Fibroblast of lung (primary cell): ENCODE results near the gene JPH2. TPM values are rescaled to one million over a fixed set of nuclear protein-coding genes. Genes with fewer than 3 reads are reported as not detected.

Experiments used
- DNase-seq, 2 donors: peaks; one replicate each; pipeline versions ENCODE4 v3.0.0 to v3.0.0-alpha.2; 2010; ENCODE audit warnings: low read depth in 2 of 2
- H2AFZ ChIP-seq: 2 replicates; pipeline ENCODE4 v1.5.1; 2012; ENCODE audit warnings: low read length, control low read depth, inconsistent platforms
- H3K27ac ChIP-seq: 2 replicates; pipeline ENCODE4 v1.5.1; 2011; ENCODE audit warnings: low read length, control low read depth; ENCODE audit not compliant: insufficient read depth
- H3K27me3 ChIP-seq: 2 replicates; pipeline ENCODE4 v1.5.1; 2011; ENCODE audit warnings: mild to moderate bottlenecking, low read length; ENCODE audit not compliant: control insufficient read depth, insufficient read depth
- H3K36me3 ChIP-seq: 2 replicates; pipeline ENCODE4 v1.5.1; 2011; ENCODE audit warnings: low read length; ENCODE audit not compliant: control insufficient read depth, insufficient read depth
- H3K4me1 ChIP-seq: 2 replicates; pipeline ENCODE4 v1.5.1; 2011; ENCODE audit warnings: low read length; ENCODE audit not compliant: control insufficient read depth, insufficient read depth; ENCODE audit errors: extremely low read depth
- H3K4me2 ChIP-seq: 2 replicates; pipeline ENCODE4 v1.5.1; 2011; ENCODE audit warnings: low read length, control low read depth; ENCODE audit not compliant: insufficient read depth; ENCODE audit errors: extremely low read depth
- H3K4me3 ChIP-seq, 4 experiments: fragments of 200-600 bp in 1 of 4; sonication (generic) in 1 of 4; replicated peaks in 1 of 4; 2 replicates each; pipeline ENCODE4 v1.5.1; 2011 to 2016; ENCODE audit warnings: low read length in 4 of 4, low read depth in 3 of 4, mild to moderate bottlenecking in 3 of 4, control low read depth in 2 of 4, inconsistent platforms in 1 of 4, mixed read lengths in 1 of 4; ENCODE audit not compliant: insufficient read depth in 1 of 4; ENCODE audit errors: control extremely low read depth in 1 of 4
- H3K79me2 ChIP-seq: 2 replicates; pipeline ENCODE4 v1.5.1; 2012; ENCODE audit warnings: mild to moderate bottlenecking, low read length, inconsistent platforms; ENCODE audit not compliant: control insufficient read depth, insufficient read depth
- H3K9ac ChIP-seq: 2 replicates; pipeline ENCODE4 v1.5.1; 2011; ENCODE audit warnings: mild to moderate bottlenecking, low read length, control low read depth; ENCODE audit not compliant: insufficient read depth
- H3K9me3 ChIP-seq: 2 replicates; pipeline ENCODE4 v1.5.1; 2012; ENCODE audit warnings: low read depth, low read length; ENCODE audit not compliant: control insufficient read depth, insufficient read depth
- H4K20me1 ChIP-seq: 2 replicates; pipeline ENCODE4 v1.5.1; 2011; ENCODE audit warnings: low read length; ENCODE audit not compliant: control insufficient read depth, insufficient read depth; ENCODE audit errors: extremely low read depth
- CTCF ChIP-seq, 2 donors: IDR thresholded peaks in 1 of 2; conservative IDR thresholded peaks in 1 of 2; 1 replicate in 1 of 2; 2 replicates in 1 of 2; pipeline ENCODE4 v1.5.1; 2011 to 2012; ENCODE audit warnings: low read length in 2 of 2, control low read depth in 1 of 2, inconsistent platforms in 1 of 2, low read depth in 1 of 2, mild to moderate bottlenecking in 1 of 2
- EZH2 ChIP-seq: IDR thresholded peaks from 2 replicates; pipeline ENCODE4 v1.5.1; 2012; ENCODE audit warnings: low read length, control low read depth, mild to moderate bottlenecking; ENCODE audit errors: missing control alignments
- polyA plus RNA-seq, 2 donors: library from polyadenylated mRNA; depleted of rRNA in 1 of 2; stranded (reverse) in 1 of 2; unstranded in 1 of 2; fragments of >200 nt; gene quantifications; 2 replicates each; pipeline ENCODE4 v1.2.1, GENCODE V29; 2011 to 2012; ENCODE audit warnings: missing spikeins in 1 of 2
- total RNA-seq: library from RNA; depleted of rRNA; stranded (reverse); fragments of >200 nt; gene quantifications from 2 replicates; pipeline ENCODE4 v1.2.1, GENCODE V29; 2014

Gene JPH2
- total and polyA plus RNA-seq, 2 donors (not counting 1 experiment from before 2014, with no cell fraction given), result 0.66 to 4.9 TPM

- no peak overlapping the region for H2AFZ ChIP-seq
- no peaks in the 10 kb centered on the region for H3K79me2 ChIP-seq
- H3K9me3 ChIP-seq, result no peaks in the 10 kb centered on the region
- H4K20me1 ChIP-seq, result peaks cover 2% of the 10 kb centered on the region
- TF ChIP-seq EZH2 (no peak), CTCF (conservative IDR thresholded peaks at IDR 0.05 in 1 of 2, IDR thresholded peaks at IDR 0.05 in 1 of 2; ENCODE audit: low read depth in 1 of 2, low read length in 2 of 2) (no peak)
- H3K27ac ChIP-seq, result no peak overlapping the region
- no peak overlapping the region for H3K4me2 ChIP-seq
- no peak overlapping the region for H3K4me3 ChIP-seq
- H3K4me1 ChIP-seq, result no peaks in the 10 kb centered on the region
- H3K9ac ChIP-seq, result no peak overlapping the region
- H3K36me3 ChIP-seq, result no peaks in the 10 kb centered on the region
- no peaks in the 10 kb centered on the region for H3K27me3 ChIP-seq
- peak in 1 of 2 donors; percentile 42 for DNase-seq
Measured at GRCh38 chr20:44135417-44136204, 51.4 kb downstream of the JPH2 start.

DNA sequence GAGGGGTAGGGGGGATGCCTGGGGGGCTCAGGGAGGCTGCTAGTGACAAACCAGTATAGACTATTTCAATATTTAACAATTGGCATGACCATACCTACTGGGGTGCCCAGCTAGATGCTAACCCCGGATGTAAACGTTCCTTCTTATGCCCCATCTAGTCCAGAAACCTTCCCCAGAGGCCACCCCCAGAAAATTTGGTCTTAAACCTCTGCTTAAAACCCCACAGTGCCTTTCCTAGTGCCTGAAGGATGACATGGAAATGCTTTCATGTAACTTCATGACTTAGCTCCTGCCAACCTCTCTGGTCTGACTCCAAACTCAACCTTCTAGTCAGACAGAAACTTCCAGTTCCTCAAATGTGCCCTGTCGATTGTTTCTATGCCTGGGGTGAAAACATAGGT, 52.0 kb downstream of the JPH2 start:
- Histone ChIP-seq H3K36me3 (no peaks in the 10 kb centered on the region), H3K4me2 (no peak overlapping the region), H3K27ac (no peak overlapping the region), H3K9me3 (no peaks in the 10 kb centered on the region), H3K4me3 (no peak overlapping the region), H3K9ac (no peak overlapping the region), H3K4me1 (no peaks in the 10 kb centered on the region), H4K20me1 (peaks cover 2% of the 10 kb centered on the region), H2AFZ (no peak overlapping the region), H3K27me3 (no peaks in the 10 kb centered on the region), H3K79me2 (no peaks in the 10 kb centered on the region)
- TF ChIP-seq CTCF (conservative IDR thresholded peaks at IDR 0.05 in 1 of 2, IDR thresholded peaks at IDR 0.05 in 1 of 2; ENCODE audit: low read depth in 1 of 2, low read length in 2 of 2) (no peak), EZH2 (no peak)
- DNase-seq, result no peak

DNA sequence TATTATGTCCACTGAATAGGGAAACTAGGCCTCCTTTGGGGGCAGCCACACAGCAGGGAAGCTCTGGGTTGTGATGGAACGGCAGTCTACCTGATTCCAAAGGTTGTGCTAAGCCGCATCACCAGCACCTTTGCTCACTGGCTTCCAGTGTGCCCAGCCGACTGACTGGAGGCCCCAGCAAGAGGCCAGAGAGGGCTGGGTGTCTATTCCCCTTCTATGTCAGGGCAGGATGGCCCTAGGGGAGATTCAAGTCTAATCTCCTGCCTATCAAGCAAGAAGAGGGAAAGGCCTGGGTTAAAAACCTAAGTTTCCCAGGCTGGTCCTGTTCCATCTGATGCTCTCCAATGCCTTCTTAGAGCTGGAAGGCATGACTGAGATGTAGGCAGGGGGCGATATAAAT, 53.6 kb downstream of the JPH2 start:
- no peak overlapping the region for H2AFZ ChIP-seq
- H3K9ac ChIP-seq, result no peak overlapping the region
- no peak for DNase-seq
- H3K27me3 ChIP-seq, result no peaks in the 10 kb centered on the region
- peaks cover 2% of the 10 kb centered on the region for H4K20me1 ChIP-seq
- H3K4me1 ChIP-seq, result no peaks in the 10 kb centered on the region
- H3K4me3 ChIP-seq, result no peak overlapping the region
- H3K36me3 ChIP-seq, result no peaks in the 10 kb centered on the region
- no peaks in the 10 kb centered on the region for H3K79me2 ChIP-seq
- H3K27ac ChIP-seq, result no peak overlapping the region
- TF ChIP-seq CTCF (conservative IDR thresholded peaks at IDR 0.05 in 1 of 2, IDR thresholded peaks at IDR 0.05 in 1 of 2; ENCODE audit: low read depth in 1 of 2, low read length in 2 of 2) (no peak), EZH2 (no peak)
- no peaks in the 10 kb centered on the region for H3K9me3 ChIP-seq
- H3K4me2 ChIP-seq, result no peak overlapping the region
